Epithelial cell of proximal tubule (primary cell): ENCODE measurements around the gene ZSWIM1. TPM values are rescaled to one million over a fixed set of nuclear protein-coding genes. Genes with fewer than 3 reads are reported as not detected.

Source experiments
- DNase-seq: peaks from one replicate; pipeline ENCODE4 v3.0.0-alpha.2; 2011; ENCODE audit warnings: low read depth
- H3K4me3 ChIP-seq: 2 replicates; pipeline ENCODE4 v1.5.1; 2011; ENCODE audit warnings: low read depth, mild to moderate bottlenecking, low read length
- total RNA-seq: library from RNA; depleted of rRNA; stranded (reverse); fragments of >200 nt; gene quantifications from 2 replicates; pipeline ENCODE4 v1.2.3, GENCODE V29; 2015
- TF ChIP-seq, protein P1 (sequence below): conservative IDR thresholded peaks from 2 replicates; pipeline ENCODE4 v1.5.1; 2012; ENCODE audit warnings: low read depth, mild to moderate bottlenecking, low read length

Gene ZSWIM1
- total RNA-seq, 1 donor from 2014 or later = 7.3 TPM

DNA sequence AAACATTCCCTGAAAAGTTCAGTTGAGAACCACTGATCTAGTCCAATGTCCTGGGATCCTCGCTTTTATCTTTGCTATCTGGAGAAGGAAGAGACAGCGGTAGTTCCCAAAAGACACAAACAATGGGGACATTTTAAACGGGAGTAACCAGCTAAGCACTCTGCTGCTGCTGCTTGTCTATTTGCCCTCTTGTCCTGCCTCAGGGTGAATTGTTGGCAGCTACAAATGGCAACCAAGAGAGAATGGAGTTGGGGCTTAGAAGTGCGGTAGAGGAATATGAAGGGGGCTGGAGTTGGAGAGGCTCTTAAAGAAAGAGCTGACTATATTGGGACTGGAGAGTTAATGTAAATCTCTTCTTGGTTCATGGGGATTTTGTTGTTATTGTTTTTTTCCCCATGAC, 6.5 kb upstream of the ZSWIM1 start:
- no peak overlapping the region for H3K4me3 ChIP-seq
- TF ChIP-seq, protein P1, sequence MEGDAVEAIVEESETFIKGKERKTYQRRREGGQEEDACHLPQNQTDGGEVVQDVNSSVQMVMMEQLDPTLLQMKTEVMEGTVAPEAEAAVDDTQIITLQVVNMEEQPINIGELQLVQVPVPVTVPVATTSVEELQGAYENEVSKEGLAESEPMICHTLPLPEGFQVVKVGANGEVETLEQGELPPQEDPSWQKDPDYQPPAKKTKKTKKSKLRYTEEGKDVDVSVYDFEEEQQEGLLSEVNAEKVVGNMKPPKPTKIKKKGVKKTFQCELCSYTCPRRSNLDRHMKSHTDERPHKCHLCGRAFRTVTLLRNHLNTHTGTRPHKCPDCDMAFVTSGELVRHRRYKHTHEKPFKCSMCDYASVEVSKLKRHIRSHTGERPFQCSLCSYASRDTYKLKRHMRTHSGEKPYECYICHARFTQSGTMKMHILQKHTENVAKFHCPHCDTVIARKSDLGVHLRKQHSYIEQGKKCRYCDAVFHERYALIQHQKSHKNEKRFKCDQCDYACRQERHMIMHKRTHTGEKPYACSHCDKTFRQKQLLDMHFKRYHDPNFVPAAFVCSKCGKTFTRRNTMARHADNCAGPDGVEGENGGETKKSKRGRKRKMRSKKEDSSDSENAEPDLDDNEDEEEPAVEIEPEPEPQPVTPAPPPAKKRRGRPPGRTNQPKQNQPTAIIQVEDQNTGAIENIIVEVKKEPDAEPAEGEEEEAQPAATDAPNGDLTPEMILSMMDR = no peak
- DNase-seq = no peak

DNA sequence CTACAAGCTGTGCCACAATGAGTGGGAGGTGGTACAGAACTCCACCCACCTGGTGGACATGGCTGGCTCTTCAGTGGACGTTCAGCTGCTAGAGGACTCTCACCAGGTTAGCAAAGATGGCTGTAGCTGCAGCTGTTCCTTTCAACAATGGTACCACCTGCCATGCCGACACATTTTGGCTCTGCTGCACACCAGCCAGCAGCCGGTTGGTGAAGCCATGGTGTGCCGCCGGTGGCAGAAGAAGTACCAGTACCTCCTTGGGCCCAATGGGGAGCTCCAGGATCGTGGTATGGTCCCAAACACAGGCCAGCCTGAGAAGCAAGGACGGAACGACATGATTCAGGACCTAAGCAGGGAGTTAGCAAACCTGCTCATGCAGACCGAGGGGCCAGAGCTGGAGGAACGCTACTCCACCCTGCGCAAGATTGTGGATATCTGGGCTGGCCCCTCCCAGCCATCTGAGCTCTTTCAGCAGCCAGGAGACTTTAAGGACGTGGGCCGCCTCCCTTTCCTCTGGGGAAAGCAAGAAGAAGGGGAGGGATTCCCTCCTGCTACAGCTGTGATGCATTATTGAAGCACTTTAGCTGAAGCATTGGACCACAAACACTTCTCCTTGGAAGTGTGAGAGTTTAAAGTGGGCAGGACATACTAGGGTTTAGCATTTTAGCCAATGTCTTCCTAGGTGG, 2.8 kb upstream of the ZSWIM1 start:
- no peak for DNase-seq
- H3K4me3 ChIP-seq = no peak overlapping the region
- TF ChIP-seq, protein P1 = no peak

DNA sequence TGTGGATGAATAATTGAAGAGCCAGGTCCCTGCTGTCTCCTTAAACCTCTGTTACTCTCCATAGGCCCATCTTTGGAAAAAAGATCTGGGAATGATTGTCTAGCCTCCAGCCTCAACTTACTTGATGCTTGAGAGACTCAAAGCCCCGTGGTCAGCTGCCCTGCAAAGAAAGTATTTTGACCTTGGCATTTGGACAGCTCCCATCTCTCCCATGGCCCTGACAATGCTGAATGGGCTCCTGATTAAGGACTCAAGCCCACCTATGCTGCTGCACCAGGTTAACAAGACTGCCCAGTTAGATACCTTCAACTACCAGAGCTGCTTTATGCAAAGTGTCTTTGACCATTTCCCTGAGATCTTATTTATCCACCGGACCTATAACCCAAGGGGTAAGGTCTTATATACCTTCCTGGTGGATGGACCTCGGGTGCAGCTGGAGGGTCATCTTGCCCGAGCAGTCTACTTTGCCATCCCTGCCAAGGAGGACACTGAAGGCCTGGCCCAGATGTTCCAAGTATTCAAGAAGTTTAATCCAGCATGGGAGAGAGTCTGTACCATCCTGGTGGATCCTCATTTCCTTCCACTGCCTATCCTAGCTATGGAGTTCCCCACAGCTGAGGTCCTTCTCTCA, 1.6 kb downstream of the ZSWIM1 start:
- TF ChIP-seq, protein P1 = no peak
- DNase-seq = no peak
- H3K4me3 ChIP-seq = no peak overlapping the region

DNA sequence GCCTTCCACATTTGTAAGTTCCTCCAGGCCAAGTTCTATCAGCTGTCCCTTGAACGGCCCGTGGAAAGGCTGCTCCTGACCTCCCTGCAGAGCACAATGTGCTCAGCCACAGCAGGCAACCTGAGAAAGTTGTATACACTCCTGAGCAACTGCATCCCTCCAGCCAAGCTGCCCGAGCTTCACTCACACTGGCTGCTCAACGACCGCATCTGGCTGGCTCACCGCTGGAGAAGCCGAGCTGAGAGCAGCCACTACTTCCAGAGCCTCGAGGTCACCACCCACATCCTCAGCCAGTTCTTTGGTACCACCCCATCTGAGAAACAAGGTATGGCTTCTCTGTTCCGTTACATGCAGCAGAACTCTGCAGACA, 2.1 kb downstream of the ZSWIM1 start:
- H3K4me3 ChIP-seq = no peak overlapping the region

DNA sequence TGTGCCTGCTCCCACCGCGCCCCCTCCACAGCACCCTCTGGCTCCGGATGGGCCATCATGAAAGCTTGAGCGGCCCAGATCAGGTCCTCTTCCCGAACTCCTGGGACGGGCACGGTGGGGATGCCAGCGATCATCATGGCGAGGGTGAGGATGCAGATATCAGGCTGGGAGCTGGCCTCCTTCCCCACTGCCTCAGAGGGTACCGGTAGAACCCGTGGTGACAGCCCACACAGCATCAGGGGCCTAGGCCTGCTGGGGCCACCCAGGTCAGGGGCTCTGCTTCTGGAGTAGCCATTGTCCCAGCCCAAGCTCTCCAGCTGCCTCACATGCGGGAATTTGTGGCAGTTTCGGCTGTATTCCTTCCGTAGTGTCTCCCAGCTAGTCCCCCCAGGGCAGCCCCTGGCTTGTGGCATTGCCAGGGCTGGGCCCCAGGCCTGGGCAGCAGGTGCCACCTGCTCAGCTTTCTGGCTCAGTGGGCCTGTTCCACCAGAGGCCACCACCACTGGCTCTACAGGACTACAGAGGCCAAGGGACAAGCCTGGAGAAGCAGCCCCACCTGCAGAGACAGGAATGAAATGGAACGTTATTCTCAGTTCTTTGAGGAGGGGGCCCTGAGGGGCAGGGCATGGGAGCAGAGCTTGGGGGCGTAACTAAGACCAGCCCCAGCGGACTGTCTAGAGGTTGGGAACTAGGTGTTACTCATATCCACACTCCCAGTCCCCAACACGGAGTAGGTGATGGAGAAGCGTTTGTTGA, 5.7 kb downstream of the ZSWIM1 start:
- H3K4me3 ChIP-seq = no peak overlapping the region
- no peak for DNase-seq
- TF ChIP-seq, protein P1 = no peak

More for the DNA sequence above, 2.1 kb downstream of the ZSWIM1 start:
- no peak for DNase-seq
- TF ChIP-seq, protein P1 = no peak

DNA sequence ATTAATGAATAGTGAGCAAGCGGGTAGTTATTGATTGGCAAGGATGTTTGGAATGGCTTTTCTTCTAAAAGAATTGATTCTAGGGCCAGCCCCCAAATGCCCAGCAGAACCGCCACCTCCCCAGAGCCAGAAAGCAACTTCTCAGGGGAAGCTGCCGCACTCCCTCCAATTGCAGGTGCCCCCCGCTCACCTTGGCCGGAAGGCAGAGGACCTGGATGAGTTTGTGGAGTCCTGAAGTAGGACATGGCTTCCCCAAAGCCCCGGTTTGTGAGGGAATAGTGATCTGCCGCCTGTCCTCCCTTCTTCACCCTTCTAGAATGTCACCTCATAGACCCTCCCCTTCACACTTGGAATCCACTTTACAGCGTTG, 6.3 kb downstream of the ZSWIM1 start, which contains the start of gene SPATA25:
Gene SPATA25 (minus strand): TSS at position 277 of the 370 bp plus-strand sequence. CDS start 32 bp downstream, at position 245.
- H3K4me3 ChIP-seq = no peak within 1 kb of the TSS
- no peak for DNase-seq
- TF ChIP-seq, protein P1 = no peak
